ENCODE data around the gene GLUD2. TPM values are rescaled to one million over a fixed set of nuclear protein-coding genes. Genes with fewer than 3 reads are reported as not detected.

The GLUD2 gene
- total and polyA plus RNA-seq, 9 donors, result 1.4 to 4.0 (median 2.2) TPM

GRCh38 chrX:121085612-121086010, 38.2 kb downstream of the GLUD2 start:
- H3K27ac ChIP-seq (ENCODE audit: low read length), result no peak overlapping the region
- H3K4me3 ChIP-seq (ENCODE audit: low read length), result no peak overlapping the region
- peaks cover 2% of the 10 kb centered on the region for H3K9me3 ChIP-seq (replicated peaks; ENCODE audit: control insufficient read depth, low read depth, low read length)
- H3K36me3 ChIP-seq (ENCODE audit: control insufficient read depth, insufficient read depth, low read length), result no peaks in the 10 kb centered on the region
- no peak for DNase-seq
- H3K27me3 ChIP-seq (ENCODE audit: control insufficient read depth, insufficient read depth, low read length), result peaks cover 2% of the 10 kb centered on the region
- WGBS (ENCODE audit: insufficient coverage), result 78% methylated on average over 1 of the region's 2 CpGs
- H3K4me1 ChIP-seq (ENCODE audit: control insufficient read depth, insufficient read depth, low read length), result no peaks in the 10 kb centered on the region

GRCh38 chrX:121093011-121093410, 45.6 kb downstream of the GLUD2 start:
- WGBS (ENCODE audit: insufficient coverage), result 40% methylated on average over 1 of the region's 2 CpGs
- no peaks in the 10 kb centered on the region for H3K36me3 ChIP-seq (ENCODE audit: control insufficient read depth, insufficient read depth, low read length)
- H3K4me1 ChIP-seq (ENCODE audit: control insufficient read depth, insufficient read depth, low read length), result no peaks in the 10 kb centered on the region
- H3K27me3 ChIP-seq (ENCODE audit: control insufficient read depth, insufficient read depth, low read length), result no peaks in the 10 kb centered on the region
- H3K27ac ChIP-seq (ENCODE audit: low read length), result no peak overlapping the region
- H3K9me3 ChIP-seq (replicated peaks; ENCODE audit: control insufficient read depth, low read depth, low read length), result no peaks in the 10 kb centered on the region
- H3K4me3 ChIP-seq (ENCODE audit: low read length), result no peak overlapping the region
- DNase-seq, result no peak

Other genes with a start within 250 kb of the GLUD2 start
- gene CT47B1, start 171.7 kb upstream of the GLUD2 start, total RNA-seq, result not detected
- not detected for gene CT47B1, start 171.7 kb upstream of the GLUD2 start, polyA plus RNA-seq (ENCODE audit: insufficient read depth in 1 of 8, insufficient read length in 8 of 8, low replicate concordance in 1 of 8)
- not detected for gene CT47A11, start 110.5 kb upstream of the GLUD2 start, total RNA-seq
- gene CT47A11, start 110.5 kb upstream of the GLUD2 start, polyA plus RNA-seq (ENCODE audit: insufficient read depth in 1 of 8, insufficient read length in 8 of 8, low replicate concordance in 1 of 8), result not detected
- gene CT47A10, start 105.6 kb upstream of the GLUD2 start, total RNA-seq, result not detected
- gene CT47A10, start 105.6 kb upstream of the GLUD2 start, polyA plus RNA-seq (ENCODE audit: insufficient read depth in 1 of 8, insufficient read length in 8 of 8, low replicate concordance in 1 of 8), result not detected
- gene CT47A9, start 100.7 kb upstream of the GLUD2 start, total RNA-seq, result not detected
- not detected for gene CT47A9, start 100.7 kb upstream of the GLUD2 start, polyA plus RNA-seq (ENCODE audit: insufficient read depth in 1 of 8, insufficient read length in 8 of 8, low replicate concordance in 1 of 8)
- not detected for gene CT47A8, start 95.9 kb upstream of the GLUD2 start, total RNA-seq
- not detected for gene CT47A8, start 95.9 kb upstream of the GLUD2 start, polyA plus RNA-seq (ENCODE audit: insufficient read depth in 1 of 8, insufficient read length in 8 of 8, low replicate concordance in 1 of 8)
- not detected for gene CT47A7, start 91.0 kb upstream of the GLUD2 start, total RNA-seq
- gene CT47A7, start 91.0 kb upstream of the GLUD2 start, polyA plus RNA-seq (ENCODE audit: insufficient read depth in 1 of 8, insufficient read length in 8 of 8, low replicate concordance in 1 of 8), result not detected
- gene CT47A6, start 86.1 kb upstream of the GLUD2 start, total RNA-seq, result not detected
- not detected for gene CT47A6, start 86.1 kb upstream of the GLUD2 start, polyA plus RNA-seq (ENCODE audit: insufficient read depth in 1 of 8, insufficient read length in 8 of 8, low replicate concordance in 1 of 8)
- gene CT47A5, start 81.3 kb upstream of the GLUD2 start, total RNA-seq, result not detected
- gene CT47A5, start 81.3 kb upstream of the GLUD2 start, polyA plus RNA-seq (ENCODE audit: insufficient read depth in 1 of 8, insufficient read length in 8 of 8, low replicate concordance in 1 of 8), result not detected
- gene CT47A4, start 76.4 kb upstream of the GLUD2 start, total RNA-seq, result not detected
- not detected for gene CT47A4, start 76.4 kb upstream of the GLUD2 start, polyA plus RNA-seq (ENCODE audit: insufficient read depth in 1 of 8, insufficient read length in 8 of 8, low replicate concordance in 1 of 8)
- gene CT47A3, start 71.5 kb upstream of the GLUD2 start, total RNA-seq, result not detected
- not detected for gene CT47A3, start 71.5 kb upstream of the GLUD2 start, polyA plus RNA-seq (ENCODE audit: insufficient read depth in 1 of 8, insufficient read length in 8 of 8, low replicate concordance in 1 of 8)
- gene CT47A2, start 66.7 kb upstream of the GLUD2 start, total RNA-seq, result not detected
- not detected for gene CT47A2, start 66.7 kb upstream of the GLUD2 start, polyA plus RNA-seq (ENCODE audit: insufficient read depth in 1 of 8, insufficient read length in 8 of 8, low replicate concordance in 1 of 8)
- not detected for gene CT47A1, start 61.9 kb upstream of the GLUD2 start, total RNA-seq
- not detected for gene CT47A1, start 61.9 kb upstream of the GLUD2 start, polyA plus RNA-seq (ENCODE audit: insufficient read depth in 1 of 8, insufficient read length in 8 of 8, low replicate concordance in 1 of 8)

All from muscle of leg (tissue), 11 donors.